ENCODE data around the gene HADHA.
A peak's percentile ranks its signal among the peaks of the same experiment; 100 is the strongest.

Gene HADHA

DNA sequence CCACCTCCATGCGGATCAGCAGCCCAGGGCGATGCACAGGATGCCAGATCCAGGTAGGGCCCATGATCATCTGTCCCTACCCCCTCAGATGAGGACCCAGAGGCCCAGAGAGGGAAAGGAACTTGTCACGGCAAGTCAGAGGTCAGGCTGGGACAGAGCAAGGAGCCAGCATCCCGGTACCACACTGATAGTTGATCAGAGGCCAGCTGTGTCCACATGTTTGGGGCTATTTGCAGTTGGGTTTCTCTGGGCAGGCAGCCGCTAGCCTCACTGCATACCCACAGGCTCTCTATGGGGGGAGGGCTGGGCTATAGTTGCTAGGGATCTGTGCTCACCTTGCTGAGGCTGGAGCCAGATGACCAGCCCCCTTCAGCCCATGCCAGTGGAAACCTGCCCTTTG is 62.0 kb downstream of the HADHA start:
- CTCF ChIA-PET = interaction anchor here (1.5 to 2.5 kb wide), 2 partner anchors 11 to 29 kb away, joined by 3 to 9 read pairs; no protein-coding TSS in a partner anchor
- no peak for DNase-seq (ENCODE audit: extremely low spot score)
- POLR2A ChIA-PET = no interaction called here
- TF ChIP-seq, protein P1, sequence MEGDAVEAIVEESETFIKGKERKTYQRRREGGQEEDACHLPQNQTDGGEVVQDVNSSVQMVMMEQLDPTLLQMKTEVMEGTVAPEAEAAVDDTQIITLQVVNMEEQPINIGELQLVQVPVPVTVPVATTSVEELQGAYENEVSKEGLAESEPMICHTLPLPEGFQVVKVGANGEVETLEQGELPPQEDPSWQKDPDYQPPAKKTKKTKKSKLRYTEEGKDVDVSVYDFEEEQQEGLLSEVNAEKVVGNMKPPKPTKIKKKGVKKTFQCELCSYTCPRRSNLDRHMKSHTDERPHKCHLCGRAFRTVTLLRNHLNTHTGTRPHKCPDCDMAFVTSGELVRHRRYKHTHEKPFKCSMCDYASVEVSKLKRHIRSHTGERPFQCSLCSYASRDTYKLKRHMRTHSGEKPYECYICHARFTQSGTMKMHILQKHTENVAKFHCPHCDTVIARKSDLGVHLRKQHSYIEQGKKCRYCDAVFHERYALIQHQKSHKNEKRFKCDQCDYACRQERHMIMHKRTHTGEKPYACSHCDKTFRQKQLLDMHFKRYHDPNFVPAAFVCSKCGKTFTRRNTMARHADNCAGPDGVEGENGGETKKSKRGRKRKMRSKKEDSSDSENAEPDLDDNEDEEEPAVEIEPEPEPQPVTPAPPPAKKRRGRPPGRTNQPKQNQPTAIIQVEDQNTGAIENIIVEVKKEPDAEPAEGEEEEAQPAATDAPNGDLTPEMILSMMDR (IDR thresholded peaks at IDR 0.05; ENCODE audit: control extremely low read depth, extremely low read depth, low read depth, missing control alignments) = no peak

DNA sequence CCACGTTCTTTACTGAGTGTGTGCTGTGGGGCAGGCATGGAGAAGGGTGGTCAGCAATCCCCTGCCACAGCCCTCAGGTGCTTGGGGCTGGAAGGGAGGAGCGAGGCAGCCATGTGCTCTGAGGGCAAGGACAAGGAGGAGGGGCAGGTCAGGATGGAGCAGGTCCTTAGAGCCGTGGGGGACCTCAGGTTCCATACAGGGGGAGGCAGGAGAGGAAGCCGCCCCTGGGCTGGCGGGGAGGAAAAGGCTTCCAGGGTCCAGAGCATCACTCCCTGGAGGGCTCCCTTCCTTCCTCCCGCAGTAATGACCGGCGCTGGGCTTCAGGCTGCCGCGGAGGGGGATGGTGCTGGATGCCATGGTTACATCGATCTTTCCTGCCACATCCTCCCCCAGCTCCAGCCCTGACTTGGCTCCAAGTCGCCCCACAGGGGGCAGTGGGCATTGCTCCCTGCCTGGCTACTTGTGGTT is 65.0 kb downstream of the HADHA start:
- ChIA-PET POLR2A (no interaction called here), CTCF (interaction anchor here (0.6 kb wide), 1 partner anchor 188 kb away, joined by 3 read pairs; no protein-coding TSS in a partner anchor)
- TF ChIP-seq, protein P1 (IDR thresholded peaks at IDR 0.05; ENCODE audit: control extremely low read depth, extremely low read depth, low read depth, missing control alignments) = no peak
- no peak for DNase-seq (ENCODE audit: extremely low spot score)

DNA sequence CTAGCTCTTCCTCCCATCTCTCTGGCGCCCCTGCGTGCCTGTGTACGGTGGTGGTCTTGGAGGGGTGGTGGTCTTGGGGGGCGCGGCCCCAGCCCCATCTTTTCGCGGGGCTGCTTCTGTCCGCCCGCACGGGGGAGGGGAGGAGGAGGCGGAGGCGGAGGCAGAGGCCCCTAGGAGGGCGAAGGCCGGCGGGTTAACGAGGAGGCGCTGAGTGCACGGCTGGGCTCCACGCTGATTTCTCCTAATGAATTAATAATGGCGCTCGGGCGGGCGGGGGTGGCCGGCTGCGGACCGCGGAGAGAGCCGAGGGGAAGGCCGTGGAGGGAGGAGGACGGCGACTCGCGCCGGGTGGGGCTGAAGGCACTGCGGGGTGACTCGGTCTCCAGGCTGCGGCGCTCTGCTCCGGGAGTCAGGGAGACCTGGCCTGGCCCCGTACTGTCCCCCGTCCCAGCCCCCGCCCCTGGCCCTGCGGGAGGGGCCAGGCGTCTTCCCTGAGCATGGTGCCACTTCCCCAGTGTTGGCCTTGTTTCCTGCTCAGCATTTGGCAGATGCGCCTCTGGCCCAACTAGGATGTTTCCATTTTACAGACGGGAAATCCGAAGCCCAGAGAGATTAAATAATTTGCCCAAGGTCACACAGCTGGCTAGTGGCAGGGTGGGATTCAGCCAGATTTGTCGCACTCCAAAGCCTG is 65.5 kb downstream of the HADHA start:
- POLR2A ChIA-PET = no interaction called here
- peak; percentile 42 for DNase-seq (ENCODE audit: extremely low spot score)

DNA sequence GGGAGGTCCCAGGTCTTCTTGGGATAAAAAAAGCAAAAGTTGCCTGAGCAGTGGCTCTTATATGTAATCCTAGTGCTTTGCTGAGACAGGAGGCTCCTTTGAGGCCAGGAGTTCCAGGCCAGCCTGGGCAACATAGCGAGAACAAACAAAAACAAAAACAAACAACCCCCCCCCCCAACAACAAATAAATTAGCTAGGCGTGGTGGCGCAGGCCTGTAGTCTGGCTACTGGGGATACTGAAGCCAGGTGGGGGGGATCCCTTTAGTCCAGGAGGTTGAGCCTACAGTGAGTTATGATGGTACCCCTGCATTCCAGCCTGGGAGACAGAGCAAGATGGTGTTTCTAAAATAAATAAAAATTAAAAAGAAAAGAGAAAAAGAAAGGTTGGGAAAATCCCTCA is 66.2 kb downstream of the HADHA start:
- DNase-seq (ENCODE audit: extremely low spot score) = no peak
- ChIA-PET CTCF (no interaction called here), POLR2A (no interaction called here)
- TF ChIP-seq, protein P1 (IDR thresholded peaks at IDR 0.05; ENCODE audit: control extremely low read depth, extremely low read depth, low read depth, missing control alignments) = no peak

More for the DNA sequence above, 65.5 kb downstream of the HADHA start:
- TF ChIP-seq, protein P1 (IDR thresholded peaks at IDR 0.05; ENCODE audit: control extremely low read depth, extremely low read depth, low read depth, missing control alignments) = no peak
- CTCF ChIA-PET = interaction anchor here (0.6 kb wide), 1 partner anchor 187 kb away, joined by 3 read pairs; no protein-coding TSS in a partner anchor

GRCh38 chr2:26177122-26177521 is 67.3 kb downstream of the HADHA start:
- ChIA-PET POLR2A (no interaction called here), CTCF (interaction anchor here (2.7 kb wide), 1 partner anchor 7 kb away, joined by 17 read pairs; no protein-coding TSS in a partner anchor)
- TF ChIP-seq, protein P1 (IDR thresholded peaks at IDR 0.05; ENCODE audit: control extremely low read depth, extremely low read depth, low read depth, missing control alignments) = no peak
- no peak for DNase-seq (ENCODE audit: extremely low spot score)

GRCh38 chr2:26176279-26176615 is 68.2 kb downstream of the HADHA start:
- DNase-seq (ENCODE audit: extremely low spot score) = no peak
- CTCF ChIA-PET = interaction anchor here (1.0 to 2.7 kb wide), 5 partner anchors 8 to 226 kb away, joined by 3 to 17 read pairs (median 3); no protein-coding TSS in a partner anchor
- POLR2A ChIA-PET = no interaction called here
- TF ChIP-seq, protein P1 (IDR thresholded peaks at IDR 0.05; ENCODE audit: control extremely low read depth, extremely low read depth, low read depth, missing control alignments) = no peak

Measured in GM10248 (cell line).